Stimulated activated CD8-positive, alpha-beta memory T cell treated with anti-CD3 and anti-CD28 coated beads, Interleukin-15, amount 100 ng/mL, for 24 hours (primary cell): Measurements from ENCODE around the gene WDR45B.
"Not testable (repeated sequence)": the region's sequence is repeated elsewhere in the genome, so short reads cannot be mapped to it uniquely, and the experiment has no call there.

Source experiments
- DNase-seq: peaks from one replicate; pipeline ENCODE4 v3.0.0-alpha.2; 2020; ENCODE audit warnings: low read depth

The WDR45B gene

DNA sequence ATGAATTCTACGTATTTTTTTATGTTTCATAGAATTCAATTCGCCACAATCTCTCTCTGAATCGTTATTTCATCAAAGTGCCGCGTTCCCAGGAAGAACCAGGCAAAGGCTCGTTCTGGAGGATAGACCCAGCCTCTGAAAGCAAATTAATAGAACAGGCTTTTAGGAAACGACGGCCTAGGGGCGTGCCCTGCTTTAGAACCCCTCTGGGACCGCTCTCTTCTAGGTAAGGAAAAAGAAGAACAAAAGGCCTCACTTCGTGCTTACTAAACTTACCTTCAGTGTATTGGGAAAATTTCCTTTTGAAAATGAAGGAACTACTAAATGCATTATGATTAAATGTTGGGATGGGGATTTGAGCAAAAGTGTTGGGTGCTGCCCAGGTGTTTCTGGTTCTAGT is 65.5 kb downstream of the WDR45B start:
- DNase-seq, result no peak

DNA sequence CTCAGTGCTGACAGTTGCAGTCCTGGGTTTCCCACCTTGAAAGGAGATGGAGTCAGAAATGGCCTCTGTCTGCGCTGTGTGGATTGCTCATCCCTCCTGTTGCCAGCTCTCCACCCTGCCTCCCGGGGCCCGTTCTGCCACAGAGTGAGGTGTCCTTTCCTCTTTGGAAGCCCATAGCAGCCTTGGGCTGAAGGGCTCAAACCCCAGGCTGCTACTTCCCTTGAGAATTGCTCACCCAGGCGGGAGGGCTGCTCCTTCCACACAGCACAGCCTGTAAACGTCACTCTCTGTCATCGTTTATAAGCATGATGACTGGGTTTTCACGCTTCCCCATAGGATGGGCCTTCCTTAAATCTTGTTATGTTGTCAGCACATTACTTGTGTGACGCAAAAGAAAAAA is 66.0 kb downstream of the WDR45B start:
- no peak for DNase-seq

DNA sequence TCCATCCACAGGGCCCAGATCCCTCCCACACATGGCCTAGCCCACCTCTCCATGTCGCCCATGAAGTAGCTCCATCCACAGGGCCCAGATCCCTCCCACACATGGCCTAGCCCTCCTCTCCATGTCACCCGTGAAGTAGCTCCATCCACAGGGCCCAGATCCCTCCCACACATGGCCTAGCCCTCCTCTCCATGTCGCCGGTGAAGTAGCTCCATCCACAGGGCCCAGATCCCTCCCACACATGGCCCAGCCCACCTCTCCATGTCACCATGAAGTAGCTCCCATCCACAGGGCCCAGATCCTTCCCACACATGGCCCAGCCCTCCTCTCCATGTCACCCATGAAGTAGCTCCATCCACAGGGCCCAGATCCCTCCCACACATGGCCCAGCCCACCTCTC is 68.3 kb downstream of the WDR45B start:
- DNase-seq, result not testable (repeated sequence)

DNA sequence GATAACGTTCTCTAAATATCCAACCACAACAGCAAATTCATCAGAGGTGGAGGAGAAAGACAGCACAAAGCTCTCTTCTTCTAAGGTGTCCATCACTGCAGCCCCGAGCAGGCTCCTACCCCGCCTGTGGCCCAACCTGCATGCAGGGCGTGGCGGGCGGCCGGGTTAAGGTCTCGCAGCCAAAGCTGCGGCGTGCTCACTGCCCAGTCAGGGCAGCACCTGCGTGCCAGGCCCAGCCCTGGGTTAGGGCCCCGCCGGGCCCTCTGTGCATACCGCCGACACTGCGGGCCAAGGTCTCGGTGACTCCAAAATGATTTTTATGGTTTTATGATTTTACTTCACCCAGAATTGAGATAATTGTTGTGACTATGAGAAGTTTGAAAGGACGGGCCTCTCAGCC is 70.9 kb downstream of the WDR45B start:
- DNase-seq, result no peak

DNA sequence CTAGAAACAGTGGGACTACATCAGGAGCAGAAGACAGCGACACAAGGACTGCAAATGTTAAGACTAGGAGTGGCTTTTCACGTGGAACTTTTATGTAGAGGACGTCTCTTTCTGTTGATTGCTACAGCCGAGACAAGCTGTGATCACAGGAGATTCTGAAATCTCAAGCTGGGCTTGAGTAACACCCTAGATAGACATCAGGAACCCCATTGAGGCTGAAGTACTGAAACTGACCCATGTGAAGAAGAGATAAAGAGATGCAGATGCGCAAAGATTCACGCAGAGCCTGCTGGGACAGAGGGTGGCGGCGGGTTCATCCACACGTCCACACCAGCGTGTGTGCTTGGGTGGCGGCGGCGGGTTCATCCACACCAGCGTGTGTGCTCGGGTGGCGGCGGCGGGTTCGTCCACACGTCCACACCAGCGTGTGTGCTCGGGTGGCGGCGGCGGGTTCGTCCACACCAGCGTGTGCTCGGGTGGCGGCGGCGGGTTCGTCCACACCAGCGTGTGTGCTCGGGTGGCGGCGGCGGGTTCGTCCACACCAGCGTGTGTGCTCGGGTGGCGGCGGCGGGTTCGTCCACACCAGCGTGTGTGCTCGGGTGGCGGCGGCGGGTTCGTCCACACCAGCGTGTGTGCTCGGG is 72.5 kb downstream of the WDR45B start:
- DNase-seq, result not testable (repeated sequence)

DNA sequence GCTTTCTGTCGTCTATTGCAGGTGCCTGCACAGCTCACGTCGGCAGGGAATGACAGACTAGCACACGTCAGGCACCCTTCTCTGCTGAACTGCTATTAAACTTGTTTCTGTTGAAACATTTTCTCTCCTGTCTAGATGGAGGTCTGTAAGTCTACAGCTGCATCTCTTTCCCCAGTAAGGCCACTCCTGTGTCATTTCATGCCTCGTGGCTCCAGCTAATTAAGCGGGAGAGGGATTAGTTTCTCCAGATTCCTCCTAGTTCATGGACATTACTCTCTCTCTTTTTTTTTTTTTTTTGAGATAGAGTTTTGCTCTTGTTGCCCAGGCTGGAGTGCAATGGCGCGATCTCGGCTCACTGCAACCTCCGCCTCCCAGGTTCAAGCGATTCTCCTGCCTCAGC is 74.2 kb downstream of the WDR45B start:
- DNase-seq, result no peak

DNA sequence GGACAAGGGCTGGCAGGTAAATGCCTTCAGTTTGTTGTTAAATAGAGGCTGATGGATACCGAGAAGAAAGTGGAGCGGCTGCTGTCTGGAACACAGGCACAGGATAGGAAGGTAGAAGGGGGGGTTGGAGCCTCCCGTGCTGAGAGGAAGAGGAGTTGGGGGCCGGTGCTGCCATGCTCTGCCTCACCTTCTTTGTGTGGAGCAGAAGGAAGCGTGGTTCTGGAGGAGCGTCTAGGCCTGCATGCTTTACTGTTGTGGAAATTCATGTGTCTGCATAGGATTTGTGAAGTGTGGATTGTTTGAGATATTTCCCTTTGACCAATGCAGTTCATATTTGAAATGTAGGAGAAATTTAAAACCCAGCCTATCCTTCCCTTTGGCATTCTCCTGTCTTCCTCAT is 76.4 kb downstream of the WDR45B start:
- no peak for DNase-seq

DNA sequence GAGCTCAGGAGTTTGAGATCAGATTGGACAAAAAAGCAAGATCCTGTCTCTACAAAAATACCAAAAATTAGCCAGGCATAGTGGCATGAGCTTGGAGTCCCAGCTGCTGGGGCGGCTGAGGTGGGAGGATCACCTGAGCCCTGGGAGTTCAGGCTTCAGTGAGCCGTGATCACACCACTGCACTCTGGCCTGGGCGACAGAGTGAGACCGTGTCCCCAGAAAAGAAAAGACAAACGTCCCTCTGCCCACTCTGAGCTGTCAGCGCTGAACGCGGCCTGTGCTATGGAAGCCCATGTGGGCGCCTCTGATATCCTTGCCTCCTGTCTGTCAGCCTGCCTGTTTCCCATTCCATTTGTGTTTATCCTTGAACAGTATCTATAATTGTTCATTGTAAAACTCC is 78.0 kb downstream of the WDR45B start:
- no peak for DNase-seq

DNA sequence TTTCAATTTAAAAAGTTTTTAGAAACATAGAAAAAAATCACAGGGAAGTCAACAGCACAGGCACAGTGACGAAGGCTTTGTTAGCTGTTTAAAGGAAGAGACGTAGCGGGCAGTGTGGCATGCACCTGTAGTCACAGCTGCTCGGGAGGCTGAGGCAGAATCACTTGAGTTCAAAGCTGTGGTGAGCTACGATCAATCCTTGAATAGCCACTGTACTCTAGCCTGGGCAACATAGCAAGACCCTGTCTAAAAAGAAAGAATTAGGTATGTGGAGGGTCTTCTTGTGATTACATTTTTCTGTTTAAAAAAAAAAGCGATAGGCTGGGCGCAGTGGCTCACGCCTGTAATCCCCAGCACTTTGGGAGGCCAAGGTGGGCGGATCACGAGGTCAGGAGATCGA is 78.6 kb downstream of the WDR45B start:
- DNase-seq, result no peak

DNA sequence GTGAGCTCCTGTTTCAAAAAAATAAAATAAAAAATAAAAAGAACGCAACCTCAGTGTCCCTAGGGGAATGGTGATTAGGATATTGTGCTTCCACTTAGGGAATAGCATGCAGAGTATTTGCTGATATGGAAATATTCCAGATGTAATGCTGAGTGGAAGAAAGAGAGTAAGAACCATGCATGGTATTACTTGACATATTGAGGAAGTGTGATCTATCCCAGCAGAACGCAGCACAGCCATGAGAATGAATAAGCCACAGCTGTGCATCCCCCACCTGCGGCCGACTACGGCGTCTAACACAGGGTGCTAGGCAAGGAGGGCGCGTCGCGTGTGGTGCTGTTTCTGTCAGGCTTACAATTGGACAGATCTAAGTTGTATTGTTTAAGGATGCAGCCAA is 79.2 kb downstream of the WDR45B start:
- no peak for DNase-seq

DNA sequence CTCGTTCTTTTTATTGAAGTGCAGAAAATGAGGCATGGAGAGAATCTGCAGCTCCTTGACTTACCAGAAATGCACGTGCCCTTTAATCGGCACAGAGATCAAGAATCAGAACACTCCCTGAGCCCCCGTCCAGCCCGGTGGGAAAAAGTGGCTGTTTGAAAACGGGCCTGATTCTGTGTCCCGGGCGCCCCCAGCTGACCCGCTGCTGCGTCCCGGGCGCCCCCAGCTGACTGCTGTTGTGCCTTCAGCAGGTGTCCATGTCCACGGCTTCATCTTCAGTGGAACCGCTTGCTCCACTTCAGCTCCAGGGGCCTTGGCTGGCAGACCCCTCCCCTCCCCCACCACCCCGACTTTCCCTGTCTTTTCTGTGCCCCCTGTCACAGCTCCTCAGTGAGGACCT is 81.0 kb downstream of the WDR45B start:
- no peak for DNase-seq

DNA sequence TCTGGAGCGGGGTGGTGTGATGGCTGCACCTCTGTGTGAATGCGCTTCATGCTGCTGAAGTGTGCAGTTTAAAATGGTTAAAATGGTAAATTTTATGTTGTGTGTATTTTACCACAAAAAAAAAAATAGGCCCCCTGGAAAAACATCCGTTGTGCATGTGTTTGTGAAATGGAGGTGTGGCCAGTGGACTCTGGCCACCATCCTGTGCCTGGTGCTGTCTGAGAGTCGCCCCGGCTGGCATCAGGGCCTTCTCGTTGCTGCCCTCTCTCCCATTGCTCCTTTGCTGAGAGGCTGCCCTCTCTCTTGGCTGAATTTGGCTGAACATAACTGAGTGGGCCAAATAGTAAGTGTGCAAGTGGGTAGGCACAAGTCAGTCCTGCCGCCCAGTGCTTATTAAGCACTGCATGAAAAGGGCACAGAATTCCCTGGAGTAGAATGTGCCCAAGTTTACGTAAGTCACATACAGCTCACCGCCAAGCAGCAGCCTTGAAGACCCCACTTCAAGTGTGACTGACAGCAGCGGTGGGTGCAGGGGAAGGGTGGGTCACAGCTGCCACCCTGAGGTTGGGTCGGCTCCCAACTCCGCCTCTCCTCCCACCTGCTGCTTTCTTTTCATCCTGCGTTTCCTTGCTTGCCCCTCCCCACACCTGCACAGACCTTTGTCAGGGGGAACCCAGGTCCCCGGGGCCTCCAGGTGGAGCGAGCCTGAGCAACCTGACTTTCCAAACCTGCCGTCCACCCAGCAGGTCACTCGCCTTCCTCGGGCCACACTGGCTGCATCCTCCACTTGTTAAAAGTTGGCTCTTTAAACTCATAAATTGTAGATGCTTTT is 81.9 kb downstream of the WDR45B start:
- DNase-seq, result no peak

DNA sequence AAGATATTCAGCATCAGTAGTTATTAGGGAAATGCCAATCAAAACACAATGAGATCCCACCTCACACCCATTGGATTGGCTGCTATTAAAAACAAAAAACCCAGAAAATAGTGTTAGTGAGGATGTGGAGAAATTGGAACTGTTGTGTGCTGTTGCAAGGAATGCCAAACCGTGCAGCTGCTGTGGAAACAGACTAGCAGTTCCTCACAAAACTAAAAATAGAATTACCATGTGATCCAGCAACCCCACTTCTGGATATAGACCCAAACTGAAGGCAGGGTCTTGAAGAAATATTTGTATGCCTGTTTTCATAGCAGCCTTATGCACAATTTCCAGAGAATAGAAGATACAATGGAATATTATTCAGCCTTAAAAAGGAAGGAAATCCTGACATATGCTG is 82.7 kb downstream of the WDR45B start:
- no peak for DNase-seq
